ENCODE measurements around the gene MTMR11. TPM values are rescaled to one million over a fixed set of nuclear protein-coding genes. Genes with fewer than 3 reads are reported as not detected.
"Not testable (repeated sequence)": the region's sequence is repeated elsewhere in the genome, so short reads cannot be mapped to it uniquely, and the experiment has no call there.

The MTMR11 gene
- total RNA-seq, 4 donors from 2014 or later: 3.2 to 4.8 (median 4.5) TPM

DNA sequence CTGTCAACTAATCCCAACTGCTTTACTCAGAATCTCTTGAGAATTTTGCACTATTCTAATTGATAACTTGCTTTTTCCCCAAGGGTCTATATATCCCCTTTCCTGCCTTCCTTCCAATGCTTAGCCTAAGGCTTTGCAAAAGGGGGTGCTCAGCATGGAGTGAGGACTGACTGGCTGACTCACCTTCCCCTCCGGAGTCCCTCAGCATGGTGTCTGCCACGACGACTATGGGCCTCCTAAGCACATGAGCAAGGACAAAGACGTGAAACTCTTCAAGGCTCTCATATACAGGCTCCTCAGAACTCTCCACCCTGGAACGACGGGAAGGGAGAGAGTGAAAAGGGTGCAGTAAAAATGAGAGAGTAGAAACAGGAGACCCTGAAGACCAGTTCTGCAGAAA lies 13.2 kb upstream of the MTMR11 start:
- ATAC-seq (ENCODE audit: low FRiP score): no peak
- TF ChIP-seq CTCF (IDR thresholded peaks at IDR 0.05): no peak
- DNase-seq (ENCODE audit: low spot score): no peak

DNA sequence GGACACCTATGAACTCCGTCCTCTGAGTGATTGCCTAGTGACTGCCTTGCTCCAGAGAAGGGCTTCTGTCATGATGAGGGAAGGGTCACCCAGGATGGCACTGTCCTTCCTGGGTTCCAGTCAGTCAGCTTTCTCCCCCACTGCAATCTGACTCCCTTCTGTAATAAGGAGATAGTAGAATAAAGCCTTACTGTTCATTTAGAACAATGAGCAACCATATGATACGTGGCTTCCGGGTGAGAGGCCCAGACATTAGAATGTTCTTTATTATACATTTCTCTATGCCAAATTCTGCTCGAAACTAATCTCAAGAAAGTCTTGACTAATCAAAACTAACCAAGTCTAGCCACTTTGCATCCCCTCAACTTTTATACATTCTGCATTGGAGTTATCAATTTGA lies 8.5 kb upstream of the MTMR11 start:
- ATAC-seq (ENCODE audit: low FRiP score) (no peak), DNase-seq (ENCODE audit: low spot score) (no peak)
- no peak for TF ChIP-seq CTCF (IDR thresholded peaks at IDR 0.05)

GRCh38 chr1:149942885-149943284 lies 6.2 kb upstream of the MTMR11 start:
- ATAC-seq (ENCODE audit: low FRiP score) (no peak), DNase-seq (ENCODE audit: low spot score) (no peak)
- TF ChIP-seq CTCF (IDR thresholded peaks at IDR 0.05): no peak

DNA sequence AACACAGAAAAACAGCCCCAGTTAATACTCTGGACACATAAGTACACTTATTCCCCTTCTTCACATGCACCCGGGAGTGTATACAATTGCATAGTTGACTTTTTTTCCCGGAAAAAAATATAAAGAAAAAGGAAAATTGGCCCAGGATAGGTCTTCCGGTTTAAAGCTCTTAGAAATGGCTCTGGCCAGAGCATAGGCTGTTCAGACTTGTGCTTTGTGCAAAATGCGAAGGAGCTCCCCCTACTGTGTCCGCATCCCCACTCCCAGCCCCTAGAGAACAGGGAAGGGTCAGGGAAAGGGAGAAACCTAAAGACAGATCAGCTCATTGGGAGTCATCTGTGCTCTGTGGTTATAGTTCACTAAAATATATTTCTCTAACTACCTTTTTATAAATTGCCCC lies 5.5 kb upstream of the MTMR11 start:
- DNase-seq (ENCODE audit: low spot score) (no peak), ATAC-seq (ENCODE audit: low FRiP score) (no peak)
- no peak for TF ChIP-seq CTCF (IDR thresholded peaks at IDR 0.05)

- no peak for DNase-seq (ENCODE audit: low spot score)
- ATAC-seq (ENCODE audit: low FRiP score): no peak
- TF ChIP-seq CTCF (IDR thresholded peaks at IDR 0.05): no peak
Measured at GRCh38 chr1:149940427-149940826, 3.7 kb upstream of the MTMR11 start.

DNA sequence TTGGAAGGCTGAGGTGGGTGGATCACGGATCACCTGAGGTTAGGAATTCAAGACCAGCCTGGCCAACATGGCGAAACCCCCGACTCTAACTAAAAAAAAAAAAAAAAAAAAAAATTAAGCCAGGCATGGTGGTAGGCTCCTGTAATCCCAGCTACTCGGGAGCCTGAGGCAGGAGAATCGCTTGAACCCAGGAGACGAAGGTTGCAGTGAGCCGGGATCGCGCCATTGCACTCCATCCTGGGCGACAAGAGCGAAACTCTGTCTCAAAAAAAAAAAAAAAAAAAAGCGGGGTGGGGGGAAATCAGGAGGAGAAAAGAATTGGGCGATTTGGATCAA lies 2.0 kb upstream of the MTMR11 start:
- not testable (repeated sequence) for ATAC-seq (ENCODE audit: low FRiP score); DNase-seq (ENCODE audit: low spot score)

DNA sequence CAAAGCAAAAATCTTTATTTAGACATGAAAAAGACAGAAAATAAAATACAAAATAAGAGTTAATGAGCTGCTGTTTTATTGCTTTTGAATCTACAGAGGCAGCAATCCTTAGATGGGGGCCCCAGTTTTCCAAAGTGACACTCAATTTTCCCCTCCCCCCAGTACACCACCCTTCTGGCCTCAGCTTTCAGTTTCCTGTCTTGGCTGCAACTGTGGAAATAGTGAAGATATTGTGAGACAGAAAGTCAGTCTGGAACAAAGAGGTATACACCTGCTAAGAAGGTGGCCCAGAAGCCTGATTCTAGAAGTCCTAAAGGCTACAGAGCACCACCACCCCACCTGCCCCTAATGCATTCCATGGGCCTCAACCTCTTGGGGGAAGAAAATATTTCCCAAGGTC lies 1.1 kb upstream of the MTMR11 start:
- DNase-seq (ENCODE audit: low spot score) (no peak), ATAC-seq (ENCODE audit: low FRiP score) (no peak)
- no peak for TF ChIP-seq CTCF (IDR thresholded peaks at IDR 0.05)
